Uterus (tissue), 2 donors: ENCODE data around the gene RNF125.
"Not testable (repeated sequence)": the region's sequence is repeated elsewhere in the genome, so short reads cannot be mapped to it uniquely, and the experiment has no call there.

ENCODE experiments used
- POLR2A ChIP-seq, 2 donors: fragments of 450-650 bp; IDR thresholded peaks; one replicate each; pipeline ENCODE4 v1.6.1; 2016; ENCODE audit warnings: antibody characterized with exemption in 2 of 2, mild to moderate bottlenecking in 1 of 2, moderate library complexity in 1 of 2
- TF ChIP-seq, protein P1 (sequence below), 4 experiments: fragments of 200-600 bp in 2 of 4; fragments of 450-650 bp in 2 of 4; sonication (generic) in 2 of 4; IDR thresholded peaks; one replicate each; pipeline ENCODE4 v1.5.1; 2016 to 2019; ENCODE audit warnings: antibody characterized with exemption in 4 of 4, mild to moderate bottlenecking in 2 of 4, moderate library complexity in 1 of 4

DNA sequence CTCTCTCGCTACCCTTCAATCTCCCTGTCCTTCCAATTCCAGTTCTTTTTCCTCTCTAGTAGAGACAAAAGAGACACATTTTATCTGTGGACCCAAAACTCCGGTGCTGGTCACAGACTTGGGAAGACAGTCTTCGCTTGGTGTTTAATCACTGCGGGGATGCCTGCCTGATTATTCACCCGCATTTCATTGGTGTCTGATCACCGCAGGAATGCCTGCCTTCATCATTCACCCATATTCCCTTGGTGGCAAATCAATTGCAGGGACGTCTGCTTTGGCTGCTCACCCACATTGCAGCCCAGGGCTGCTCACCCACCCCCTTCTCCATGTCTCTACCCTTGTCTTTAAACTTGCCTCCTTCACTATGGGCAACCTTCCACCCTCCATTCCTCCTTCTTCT, 17.5 kb upstream of the RNF125 start:
- not testable (repeated sequence) for TF ChIP-seq POLR2A (IDR thresholded peaks at IDR 0.05)
- TF ChIP-seq, protein P1, sequence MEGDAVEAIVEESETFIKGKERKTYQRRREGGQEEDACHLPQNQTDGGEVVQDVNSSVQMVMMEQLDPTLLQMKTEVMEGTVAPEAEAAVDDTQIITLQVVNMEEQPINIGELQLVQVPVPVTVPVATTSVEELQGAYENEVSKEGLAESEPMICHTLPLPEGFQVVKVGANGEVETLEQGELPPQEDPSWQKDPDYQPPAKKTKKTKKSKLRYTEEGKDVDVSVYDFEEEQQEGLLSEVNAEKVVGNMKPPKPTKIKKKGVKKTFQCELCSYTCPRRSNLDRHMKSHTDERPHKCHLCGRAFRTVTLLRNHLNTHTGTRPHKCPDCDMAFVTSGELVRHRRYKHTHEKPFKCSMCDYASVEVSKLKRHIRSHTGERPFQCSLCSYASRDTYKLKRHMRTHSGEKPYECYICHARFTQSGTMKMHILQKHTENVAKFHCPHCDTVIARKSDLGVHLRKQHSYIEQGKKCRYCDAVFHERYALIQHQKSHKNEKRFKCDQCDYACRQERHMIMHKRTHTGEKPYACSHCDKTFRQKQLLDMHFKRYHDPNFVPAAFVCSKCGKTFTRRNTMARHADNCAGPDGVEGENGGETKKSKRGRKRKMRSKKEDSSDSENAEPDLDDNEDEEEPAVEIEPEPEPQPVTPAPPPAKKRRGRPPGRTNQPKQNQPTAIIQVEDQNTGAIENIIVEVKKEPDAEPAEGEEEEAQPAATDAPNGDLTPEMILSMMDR (IDR thresholded peaks at IDR 0.05), result not testable (repeated sequence)
